GM19467 (cell line): ENCODE data around the gene NELL1.

ENCODE experiments used
- ATAC-seq: cut with Tn5 transposase; IDR thresholded peaks from one replicate; pipeline ENCODE4 v1.9.1; 2021; ENCODE audit warnings: mild to moderate bottlenecking, moderate library complexity; ENCODE audit not compliant: unreplicated experiment

Gene NELL1

DNA sequence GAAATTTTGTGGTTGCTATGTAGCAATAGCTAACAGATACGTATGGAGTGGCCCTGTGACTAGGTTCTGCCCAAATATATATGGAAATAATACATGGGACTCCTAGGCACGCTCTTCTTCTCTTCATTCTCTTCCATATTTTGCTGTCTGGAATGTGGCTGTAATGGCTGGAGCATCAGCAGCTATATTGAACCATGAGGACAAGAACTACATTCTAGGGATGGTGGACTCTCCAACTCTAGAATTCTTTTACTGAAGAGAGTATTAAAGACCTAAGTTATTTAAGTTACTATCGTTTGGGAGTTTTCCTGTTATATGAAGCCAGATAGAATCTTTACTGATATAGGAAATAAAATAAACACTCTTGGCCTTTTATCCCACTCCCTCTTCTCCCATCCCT is 7.5 kb upstream of the NELL1 start:
- no peak for ATAC-seq

DNA sequence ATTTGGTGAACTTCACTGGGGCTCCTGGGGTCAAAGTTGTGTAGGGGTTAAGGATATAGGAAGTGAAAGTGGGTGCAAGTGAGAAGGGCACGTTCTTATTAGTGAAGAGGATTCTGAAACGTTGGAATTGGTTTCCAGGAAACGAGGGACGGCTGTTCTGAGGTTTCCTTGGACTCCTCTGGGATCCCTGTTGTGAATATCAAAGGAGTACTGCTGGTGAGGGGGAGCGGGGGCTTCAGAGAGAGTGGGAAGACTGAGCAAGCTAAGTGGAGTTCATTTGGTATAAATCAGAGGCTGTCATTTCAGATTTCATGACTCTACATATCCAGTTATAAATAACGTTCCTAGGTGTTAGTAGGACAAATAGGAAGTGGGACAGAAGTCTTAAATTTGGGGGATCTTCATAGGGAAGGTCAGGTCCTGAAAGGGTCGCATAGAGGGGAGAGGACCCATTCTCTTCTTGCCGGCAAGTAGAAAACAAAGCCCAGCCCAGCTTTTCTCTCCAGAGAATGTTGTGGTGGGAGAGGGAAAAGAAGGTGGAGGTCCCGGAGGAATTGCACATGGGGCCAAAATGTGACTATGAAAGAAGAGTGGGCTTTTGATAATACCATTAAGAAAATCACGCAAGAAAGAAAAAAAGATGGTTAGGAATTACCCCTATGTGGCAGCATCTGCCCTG is 1.1 kb upstream of the NELL1 start:
- no peak for ATAC-seq

DNA sequence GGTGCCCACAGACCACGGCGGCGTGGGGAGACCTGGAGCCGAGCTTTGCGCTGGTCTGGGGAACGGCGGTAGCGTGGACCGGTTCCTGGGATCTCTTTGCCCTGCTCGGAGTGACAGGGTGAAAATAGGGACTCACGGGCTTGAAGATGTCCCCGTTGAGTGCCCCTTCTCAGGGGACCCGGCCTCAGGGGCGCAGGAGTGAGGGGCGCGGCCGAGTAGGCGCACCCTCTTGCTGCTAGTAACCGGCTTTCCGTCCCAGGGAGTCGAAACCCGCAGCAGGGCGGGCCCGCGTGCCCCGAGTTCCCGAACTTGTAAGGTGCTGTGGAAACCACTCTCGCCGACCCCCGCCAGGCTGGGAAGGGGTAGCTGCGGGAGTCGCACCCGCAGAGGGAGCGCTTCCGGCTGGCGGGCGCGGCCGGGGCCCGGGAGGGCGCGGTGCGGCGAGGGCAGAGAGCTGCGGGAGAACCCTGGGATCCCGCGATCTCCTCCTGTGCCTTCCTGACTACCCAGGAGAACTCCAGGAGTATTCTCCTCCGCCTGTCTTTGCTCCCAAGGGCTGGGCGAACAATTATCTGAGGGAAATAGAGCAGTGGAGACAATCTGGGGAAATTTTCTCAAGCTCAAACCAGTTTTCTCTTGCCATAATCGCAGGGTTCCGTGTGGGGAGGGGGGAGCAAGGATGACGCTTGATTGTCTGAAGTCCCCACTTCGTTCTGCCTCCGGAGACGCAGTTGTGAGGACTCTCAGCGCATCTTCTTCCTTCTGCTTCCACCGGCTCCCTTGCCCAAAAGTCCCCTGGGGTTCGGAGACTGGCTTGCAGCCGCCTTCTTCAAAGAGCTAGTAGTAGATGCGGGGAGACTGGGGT is 666 bp downstream of the NELL1 start:
- ATAC-seq: no peak

DNA sequence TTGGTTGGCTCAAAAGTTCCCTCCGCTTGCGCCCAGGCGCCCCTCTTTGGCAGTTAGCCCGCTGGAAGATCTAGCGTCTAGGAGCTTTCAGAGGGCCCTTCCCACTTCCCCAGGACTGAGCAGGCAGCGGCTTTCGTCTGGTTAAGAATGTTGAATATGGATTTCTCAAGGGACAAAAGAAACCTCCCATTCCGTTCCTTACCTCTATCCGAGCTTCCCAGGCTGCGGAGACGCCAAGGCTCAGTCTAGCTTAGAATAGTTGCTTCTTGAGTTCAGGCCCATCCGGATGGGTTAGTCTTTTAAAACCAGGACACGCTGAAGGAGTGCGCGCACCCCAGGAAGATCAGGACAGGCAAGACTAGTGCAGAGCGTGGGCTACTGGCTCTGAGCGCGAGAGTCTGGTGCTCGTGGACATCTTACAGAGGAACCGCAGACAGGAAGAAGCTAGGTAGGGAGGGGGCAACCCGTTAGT is 1.6 kb downstream of the NELL1 start:
- no peak for ATAC-seq

DNA sequence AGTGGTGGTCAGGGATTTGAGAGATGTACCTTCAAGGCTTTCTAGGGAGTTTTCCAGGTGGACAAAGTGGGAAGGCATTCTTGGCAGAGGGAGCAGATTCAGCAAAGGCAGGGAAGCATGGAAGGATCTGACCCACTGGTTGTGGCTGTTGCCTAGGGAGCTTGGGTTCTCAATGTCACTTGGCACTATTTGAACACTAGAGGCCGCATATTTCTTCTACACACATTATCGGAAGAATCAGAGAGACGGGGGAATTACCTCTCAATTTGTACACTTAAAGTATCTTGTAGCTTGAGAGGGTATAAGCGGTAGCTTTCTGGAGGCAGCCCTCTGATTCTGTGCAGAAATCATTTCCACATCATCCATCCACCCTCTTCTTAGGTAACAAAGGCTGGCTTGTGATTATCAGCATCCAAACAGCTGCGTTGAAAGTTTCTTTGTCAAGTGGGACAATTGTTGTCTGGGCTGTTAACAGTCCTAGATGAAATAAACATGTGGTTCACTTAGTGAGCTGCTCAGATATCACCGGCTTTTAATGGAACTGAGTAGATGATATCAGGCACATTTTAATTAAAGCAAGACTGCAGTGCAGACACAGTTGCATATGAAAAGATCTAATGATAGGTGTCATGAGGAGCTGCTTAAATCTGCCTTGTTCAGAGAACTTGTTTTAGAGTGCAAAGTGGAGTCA is 2.6 kb downstream of the NELL1 start:
- ATAC-seq: no peak

DNA sequence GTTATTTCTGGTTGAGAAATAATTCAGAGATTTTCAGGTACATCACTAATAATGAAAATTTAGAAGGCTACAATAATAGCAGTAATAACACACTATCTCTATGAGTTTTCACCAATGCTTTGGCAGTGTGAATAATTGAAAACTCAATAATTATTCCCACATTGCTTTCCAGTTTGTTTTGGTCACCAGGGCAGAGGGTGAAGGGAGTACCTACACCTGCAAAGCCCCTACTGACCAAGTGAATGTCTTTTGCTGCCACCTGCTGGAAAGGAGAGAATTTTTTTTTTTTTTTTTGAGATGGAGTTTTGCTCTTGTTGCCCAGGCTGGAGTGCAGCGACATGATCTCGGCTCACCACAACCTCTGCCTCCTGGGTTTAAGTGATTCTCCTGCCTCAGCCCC is 3.2 kb downstream of the NELL1 start:
- no peak for ATAC-seq

DNA sequence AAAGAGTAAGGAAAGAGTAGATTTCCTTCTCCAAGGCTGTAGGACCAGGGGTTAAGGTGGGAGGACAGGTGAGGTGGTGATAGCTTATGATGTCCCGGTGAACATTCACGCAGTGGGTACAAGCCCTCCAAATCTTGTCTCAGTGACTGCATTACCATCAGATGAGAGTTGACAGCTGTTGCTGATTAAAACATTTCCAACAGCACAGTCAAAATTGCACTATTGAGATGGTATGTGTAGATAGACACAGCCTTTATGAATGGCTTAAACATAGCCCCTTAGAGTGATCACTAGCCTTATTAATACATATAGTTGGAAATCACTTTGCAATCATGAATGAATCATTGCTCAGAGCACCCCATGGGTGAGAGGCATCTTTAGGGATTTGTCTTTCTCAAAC is 7.3 kb downstream of the NELL1 start:
- no peak for ATAC-seq

DNA sequence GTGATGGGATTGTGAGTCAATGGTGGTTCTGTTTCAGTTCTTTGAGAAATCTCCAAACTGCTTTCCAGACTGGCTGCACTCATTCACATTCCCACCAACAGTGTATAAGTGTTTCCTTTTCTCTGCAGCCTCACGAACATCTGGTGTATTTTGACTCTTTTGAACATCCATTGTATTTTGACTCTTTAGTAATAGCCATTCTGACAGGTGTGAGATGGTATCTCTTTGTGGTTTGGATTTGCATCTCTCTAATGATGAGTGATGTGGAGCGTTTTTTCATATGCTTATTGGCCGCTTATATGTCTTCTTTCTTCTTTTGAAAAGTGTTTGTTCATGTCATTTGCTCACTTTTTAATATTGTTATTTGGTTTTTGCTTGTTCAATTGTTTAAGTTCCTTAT is 19.4 kb downstream of the NELL1 start:
- no peak for ATAC-seq

DNA sequence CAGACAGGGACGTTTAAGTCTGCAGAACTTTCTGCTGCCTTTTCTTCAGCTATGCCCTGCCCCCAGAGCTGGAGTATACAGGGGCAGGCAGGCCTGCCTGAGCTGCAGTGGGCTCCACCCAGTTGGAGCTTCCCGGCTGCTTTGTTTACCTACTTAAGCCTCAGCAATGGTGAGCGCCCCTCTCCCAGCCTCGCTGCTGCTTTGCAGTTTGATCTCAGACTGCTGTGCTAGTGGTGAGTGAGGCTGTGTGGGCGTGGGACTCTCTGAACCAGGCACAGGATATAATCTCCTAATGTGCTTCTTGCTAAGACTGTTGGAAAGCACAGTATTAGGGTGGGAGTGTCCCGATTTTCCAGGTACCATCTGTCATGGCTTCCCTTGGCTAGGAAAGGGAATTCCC is 38.5 kb downstream of the NELL1 start:
- ATAC-seq: no peak

DNA sequence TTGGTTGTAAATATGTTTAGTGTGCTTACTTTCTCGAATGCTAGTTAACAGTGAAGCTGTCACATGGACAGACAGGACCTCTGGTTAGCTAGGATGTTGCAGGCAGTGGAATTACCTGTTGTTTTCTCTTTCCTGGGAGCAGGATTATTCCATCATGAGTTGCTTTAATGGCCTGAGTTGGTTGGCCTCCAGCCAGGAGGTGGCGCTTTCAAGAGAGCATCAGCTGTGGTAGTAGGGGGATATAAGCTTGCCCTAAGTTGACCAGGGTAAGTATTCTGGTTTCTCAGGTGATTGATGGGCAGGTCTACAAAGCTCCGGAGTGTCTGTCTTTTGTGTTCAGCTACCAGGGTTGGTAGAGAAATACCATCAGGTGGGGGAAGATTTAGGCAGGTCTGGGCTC is 43.5 kb downstream of the NELL1 start:
- ATAC-seq: no peak

DNA sequence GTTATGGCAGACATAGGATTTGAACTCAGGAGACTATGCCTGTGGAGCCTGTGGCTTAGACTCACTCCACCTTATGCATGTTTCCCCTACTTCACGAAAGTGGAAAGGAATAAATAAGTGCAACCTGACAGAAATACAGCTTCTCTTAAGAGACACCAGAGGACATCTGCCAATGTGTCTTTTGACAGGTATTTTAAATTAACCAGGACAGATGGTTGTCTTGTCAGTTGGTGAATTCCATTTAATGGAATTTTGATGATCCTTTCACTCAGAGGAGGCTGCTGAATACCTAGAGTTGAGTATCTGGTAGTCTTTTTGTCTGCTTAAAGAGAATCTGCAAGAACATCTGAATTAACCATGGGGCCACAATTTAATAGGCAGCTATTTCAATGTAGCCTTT is 46.1 kb downstream of the NELL1 start:
- ATAC-seq: no peak

DNA sequence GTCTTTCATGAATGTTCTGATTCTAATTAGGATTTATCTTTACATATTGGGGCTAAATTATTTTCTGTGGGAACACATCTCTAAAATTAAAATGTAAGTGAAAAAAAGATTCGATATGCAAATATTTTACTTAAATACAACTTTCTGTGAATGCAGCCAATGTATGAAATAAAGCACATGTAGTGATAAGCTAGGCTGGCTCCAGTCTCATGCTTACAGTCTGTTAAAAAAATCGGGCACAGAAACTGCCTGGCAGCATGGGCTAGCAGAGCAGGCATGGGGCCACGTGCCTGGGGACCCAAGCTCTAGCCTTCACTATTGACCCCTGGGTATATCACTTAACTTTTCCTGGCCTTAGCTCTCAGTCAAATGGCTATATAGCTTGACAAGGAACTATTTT is 46.5 kb downstream of the NELL1 start:
- no peak for ATAC-seq

DNA sequence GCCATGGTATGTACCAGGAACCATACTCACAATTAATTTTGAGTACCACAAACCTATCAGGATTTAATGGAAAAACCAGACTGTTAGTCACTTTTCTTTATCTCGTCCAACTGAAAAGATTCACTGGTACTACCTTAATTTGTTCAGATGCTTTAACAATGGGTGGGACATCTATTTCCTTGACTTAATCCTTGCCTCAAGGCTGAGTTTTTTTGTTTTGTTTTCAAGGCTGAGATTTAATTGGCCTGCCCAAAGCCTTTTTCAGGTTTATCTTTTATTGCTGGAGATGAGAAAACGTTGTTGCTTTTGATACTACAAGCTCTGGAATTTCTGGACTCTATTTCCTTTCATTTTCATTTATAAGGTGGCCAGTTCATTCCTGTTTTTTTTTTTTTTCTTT is 50.4 kb downstream of the NELL1 start:
- no peak for ATAC-seq

DNA sequence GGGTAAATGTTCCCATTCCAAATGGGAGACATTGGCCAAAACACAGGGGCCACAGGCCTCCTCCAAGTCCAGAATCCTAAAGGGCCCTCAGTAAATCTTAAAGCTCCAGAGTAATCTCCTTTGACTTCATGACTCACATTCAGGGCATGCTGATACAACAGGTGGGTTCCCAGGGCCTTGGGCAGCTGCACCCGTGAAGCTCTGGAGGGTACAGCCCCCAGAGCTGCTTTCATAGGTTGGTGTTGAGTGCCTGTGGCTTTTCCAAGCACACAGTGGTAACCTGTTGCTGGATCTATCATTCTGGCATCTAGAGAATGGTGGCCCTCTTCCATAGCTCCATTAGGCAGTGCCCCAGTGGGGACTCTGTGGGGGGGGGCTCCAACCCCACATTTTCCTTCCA is 54.0 kb downstream of the NELL1 start:
- ATAC-seq: no peak

DNA sequence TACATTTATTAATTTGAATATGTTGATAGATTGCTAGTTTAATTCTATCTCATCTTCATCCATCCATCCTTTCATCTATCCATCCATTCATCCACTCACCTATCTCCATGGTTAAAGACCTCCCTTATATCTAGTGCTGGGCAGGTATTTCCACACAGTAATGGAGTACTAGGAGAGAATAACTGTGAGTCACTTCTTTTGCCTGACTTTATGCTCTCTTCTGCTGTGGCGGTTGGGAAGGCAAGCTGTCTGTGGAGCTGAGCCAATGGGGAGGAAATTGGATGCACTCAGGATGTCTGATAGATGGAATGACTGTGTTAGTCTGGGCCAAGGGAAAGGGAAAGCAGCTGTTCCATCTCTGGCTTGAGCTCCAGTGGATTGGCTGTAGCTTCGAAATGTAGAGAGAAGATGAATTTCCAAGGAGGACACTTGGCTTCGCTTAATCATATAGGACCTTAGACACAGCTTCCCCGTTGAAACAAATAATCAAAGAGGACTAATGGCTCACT is 60.3 kb downstream of the NELL1 start:
- no peak for ATAC-seq

DNA sequence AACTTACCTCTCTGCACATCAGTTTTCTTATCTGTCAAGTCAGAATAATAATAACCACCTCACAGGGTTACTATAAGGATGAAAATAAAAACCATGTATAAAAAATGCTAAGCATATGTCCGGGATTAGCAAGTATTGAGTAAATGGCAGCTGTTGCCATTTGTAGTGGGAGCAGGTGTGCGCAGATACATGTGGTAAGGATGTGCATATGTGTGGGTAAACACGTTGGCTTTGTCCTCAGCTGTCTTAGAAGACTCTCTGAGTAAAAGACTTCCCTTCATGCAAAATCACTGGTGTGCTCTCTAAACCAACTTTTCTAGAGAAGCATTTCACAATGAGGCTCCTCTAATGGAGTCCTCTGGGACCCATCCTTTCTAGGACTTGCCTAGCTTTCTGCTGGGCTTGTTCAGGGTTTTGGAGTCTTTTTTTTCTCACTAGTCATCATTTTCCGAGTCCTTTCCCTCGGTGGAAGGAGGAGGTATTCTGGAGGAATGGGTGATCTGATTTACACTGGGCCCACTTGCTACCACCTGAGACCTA is 62.4 kb downstream of the NELL1 start:
- ATAC-seq: no peak

DNA sequence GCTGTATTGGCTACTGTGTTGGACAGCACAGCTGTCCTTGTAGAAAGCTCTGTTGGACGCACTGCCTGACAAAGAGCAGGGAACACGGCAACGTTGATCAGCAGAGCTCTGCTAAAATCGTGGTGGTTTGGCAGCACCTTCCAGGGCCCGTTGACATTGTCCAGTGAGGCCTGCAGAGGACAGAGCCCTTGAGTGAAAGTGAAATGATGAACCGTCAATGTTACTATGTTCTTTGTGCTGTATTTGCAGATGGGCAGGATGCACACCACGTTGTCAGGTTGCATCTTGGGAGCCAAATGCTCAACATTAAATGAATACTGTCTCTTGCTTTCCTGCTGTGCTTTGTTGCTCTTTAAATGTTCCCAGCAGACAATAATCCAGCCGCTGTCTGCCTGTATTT is 69.7 kb downstream of the NELL1 start:
- ATAC-seq: no peak

DNA sequence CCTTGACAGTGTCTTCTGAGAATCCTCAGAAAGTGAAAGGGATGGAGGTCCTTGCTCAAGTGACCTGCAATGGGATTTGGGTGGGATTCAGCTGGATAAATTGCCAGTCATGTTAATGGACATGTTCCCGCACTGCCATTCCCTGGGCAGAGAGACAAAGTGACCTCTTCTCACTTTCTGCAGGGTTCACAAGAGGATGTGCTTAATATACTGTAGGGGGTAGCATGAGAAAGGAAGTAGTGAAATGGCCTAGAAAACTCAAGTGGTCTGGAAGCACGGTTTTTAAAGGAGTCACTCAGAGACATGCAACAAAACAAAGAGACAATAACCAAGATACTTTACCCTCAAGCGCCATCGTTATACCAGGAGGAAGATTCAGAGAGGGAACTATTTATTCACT is 70.2 kb downstream of the NELL1 start:
- ATAC-seq: no peak

DNA sequence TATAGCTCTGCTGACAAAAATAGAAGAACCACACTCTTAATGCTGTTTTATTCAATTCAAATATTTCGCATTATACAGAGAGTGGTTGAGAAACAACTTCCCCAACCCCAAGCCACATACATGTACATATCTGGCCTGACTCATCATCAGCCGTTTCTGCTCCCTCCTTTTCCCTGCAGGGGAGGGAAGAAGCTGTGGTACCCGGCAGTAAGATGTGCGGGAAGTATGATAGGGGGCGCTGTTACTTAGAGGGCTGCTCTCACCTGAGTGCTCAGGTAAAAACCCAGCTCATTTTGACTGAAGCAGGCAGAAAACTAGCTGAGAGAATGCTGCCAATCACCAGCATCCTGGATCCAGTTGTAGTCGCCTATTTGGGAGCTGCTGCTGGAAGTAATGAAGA is 85.5 kb downstream of the NELL1 start:
- no peak for ATAC-seq

DNA sequence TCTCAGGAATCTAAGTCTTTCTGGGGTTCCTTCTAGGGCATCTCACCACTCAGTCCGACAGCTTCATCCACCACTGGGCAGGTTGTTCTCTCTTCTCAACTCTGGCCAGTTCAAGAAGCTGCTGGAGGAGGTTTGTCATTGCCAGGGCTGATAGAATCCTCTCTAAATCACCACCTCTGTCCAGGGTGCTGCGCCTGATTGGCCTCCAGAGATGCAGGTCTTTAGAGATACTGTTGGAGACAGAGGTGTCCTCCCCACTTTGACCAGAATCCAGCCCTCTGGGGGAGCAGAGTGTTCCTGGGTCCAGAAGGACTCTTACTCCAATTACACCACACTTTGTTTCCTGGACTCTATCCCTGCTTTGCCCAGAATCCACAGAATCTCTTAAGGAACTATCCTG is 90.2 kb downstream of the NELL1 start:
- ATAC-seq: no peak

DNA sequence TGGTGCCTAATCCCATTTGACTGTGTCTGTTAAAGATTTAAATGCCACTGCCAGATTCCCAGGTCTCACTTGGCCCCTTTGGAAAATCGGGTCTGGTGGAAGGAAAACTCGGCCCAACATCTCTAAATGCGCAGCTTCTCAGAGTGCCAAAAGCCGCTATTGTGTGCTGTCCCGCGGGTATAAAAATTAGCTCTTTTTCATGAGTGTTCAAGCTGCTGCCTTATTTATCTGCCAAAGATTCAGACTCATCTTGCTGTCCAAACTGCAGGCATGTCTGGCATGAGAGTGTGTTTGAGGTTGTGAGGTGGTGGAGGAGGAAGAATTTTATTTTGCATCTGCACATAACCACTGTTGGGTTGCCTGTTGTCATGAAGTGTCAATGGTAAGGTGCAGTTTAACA is 91.4 kb downstream of the NELL1 start:
- ATAC-seq: no peak
